Measurements from ENCODE around the gene CNKSR3.

The CNKSR3 gene

DNA sequence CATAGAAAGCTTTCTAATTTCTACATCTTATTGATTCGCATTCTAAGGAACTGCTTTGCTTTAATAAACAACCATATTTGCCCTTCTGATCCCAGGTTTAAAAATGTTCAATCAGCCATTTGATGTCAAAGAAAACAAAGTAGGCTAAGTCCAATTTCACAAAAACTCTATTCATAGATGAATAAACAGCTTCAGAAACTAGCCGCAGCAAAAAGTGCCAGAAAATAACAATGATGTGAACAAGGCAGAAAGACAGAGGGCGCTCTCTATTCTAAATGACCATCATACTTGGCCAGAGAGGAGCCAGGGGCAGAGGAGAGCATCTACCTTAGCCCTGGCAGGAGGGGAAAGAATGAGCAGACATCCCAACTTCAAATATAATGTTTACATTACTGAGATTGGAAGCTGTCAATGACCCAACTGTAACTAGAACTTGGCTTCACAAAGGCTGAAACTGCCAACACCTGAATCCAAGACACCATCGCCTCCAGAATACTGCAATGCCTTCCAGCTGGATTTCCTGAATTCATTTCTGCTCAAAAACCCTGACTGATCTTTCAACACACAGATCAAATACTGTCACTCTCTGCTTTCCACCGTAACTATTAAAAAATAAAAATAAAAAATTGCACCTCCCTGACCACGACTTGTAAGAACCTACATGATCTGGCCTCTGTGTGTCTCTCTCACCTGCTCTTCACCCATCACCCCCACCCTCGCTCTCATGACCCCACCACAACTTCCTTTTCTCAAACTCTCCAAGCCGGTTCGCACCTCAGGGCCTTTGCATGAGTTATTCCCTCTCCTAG is 9.5 kb downstream of the CNKSR3 start:
- no peak for DNase-seq

DNA sequence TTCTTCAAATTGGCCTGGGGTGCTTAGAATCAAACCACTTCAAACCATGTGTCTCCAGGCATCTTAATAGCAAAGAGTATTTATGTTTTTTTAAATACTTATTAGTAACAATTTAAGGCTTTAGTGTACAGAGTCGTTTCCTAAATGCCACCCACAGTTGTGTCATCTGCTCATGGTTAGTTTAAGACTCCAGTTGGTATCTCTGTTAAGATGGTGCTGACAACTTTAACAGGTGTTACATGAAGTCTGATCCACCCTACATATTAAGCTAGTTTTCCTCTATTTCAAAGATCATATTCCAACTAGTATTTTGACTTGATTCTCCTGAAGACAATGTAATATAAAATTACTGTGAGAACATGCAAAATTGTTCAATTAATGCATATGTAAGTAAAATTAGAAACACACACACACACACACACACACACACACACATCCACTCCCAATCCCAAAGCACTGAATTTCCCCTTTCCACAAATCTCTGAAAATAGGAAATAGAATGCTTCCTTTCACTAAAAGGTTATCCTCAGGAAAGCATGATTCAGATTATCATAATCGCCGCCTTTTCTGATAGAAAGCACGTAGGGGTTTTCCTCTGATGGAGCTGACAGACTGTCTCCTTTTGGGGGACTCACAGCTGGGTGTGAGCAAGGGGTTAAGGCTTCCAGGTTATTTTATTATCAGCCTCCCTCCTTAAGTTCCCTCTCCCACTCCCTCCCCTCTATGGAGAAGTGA is 10.5 kb downstream of the CNKSR3 start:
- DNase-seq, result no peak

DNA sequence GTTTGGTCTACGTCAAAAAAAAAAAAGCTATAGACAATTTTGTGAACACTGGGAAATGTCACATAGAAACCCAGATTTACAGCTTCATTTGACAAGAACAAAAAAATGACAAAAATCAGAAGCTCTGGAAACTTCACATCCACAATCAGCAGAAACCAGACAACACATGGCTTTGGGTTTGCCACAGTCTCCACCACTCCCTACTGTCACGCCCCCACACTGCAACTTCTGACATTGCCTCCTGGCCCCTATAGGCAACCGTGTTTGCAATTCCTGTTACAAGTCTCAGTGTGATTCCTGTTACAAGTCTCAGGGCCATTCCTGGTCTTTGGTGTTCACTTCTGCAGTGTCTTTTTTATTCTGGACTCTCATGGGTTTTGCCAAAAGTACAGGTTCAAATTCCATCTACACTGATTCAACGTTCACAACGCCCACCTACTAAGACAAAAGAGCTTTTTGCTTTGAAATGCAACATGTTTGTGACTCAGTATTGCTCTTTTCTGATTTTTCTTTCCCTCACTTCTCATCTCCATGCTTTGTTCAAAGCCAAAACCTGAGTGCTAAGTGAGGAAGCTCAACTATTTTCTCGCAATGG is 12.0 kb downstream of the CNKSR3 start:
- DNase-seq, result no peak

DNA sequence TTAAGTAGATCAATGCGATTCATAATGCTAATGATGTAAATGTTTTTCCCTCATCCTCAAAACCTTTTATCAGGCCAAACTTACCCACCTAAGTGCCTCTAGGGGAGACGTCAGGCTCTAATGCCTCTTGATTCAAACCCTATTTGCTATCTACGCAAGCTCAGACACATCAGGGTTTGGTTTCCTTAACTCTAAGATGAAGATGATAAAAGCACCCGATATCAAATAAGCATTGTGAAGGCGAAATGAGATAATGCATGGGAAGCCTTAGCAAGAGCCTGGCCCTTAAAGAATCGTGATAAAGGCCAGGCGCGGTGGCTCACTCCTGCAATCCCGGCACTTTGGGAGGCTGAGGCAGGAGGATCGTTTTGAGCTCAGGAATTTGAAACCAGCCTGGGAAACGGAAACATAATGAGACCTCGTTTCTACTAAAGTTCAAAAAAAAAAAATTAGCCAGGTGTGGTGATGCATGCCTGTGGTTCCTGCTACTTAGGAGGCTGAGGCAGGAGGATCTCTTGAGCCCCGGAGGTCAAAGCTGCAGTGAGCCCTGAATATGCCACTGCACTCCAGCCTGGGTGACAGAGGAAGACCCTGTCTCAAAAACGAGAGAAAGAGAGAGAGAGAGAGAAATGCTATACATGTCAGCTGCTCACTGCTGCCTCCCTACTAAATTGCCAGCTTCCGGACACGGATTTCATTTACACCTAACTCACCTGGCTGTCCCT is 13.5 kb downstream of the CNKSR3 start:
- DNase-seq, result no peak

DNA sequence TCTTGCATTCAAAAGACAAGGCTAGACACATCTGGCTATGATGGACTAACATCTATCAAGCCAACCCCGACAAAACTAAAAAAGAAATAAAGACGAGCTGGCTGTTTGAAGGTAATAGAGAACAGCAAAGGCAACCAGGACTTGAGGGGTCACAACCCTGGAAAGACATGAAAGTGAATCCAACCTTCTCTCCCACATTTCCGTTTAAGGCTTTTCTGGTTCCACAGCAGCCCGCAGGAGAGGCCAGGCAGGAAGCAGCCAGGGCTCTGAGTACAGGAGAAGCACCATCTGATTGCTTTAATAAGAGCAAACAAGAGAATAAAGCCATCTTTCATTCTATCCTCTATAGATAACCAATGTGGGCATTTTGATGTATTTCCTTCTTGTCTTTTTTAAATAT is 14.3 kb downstream of the CNKSR3 start:
- no peak for DNase-seq

DNA sequence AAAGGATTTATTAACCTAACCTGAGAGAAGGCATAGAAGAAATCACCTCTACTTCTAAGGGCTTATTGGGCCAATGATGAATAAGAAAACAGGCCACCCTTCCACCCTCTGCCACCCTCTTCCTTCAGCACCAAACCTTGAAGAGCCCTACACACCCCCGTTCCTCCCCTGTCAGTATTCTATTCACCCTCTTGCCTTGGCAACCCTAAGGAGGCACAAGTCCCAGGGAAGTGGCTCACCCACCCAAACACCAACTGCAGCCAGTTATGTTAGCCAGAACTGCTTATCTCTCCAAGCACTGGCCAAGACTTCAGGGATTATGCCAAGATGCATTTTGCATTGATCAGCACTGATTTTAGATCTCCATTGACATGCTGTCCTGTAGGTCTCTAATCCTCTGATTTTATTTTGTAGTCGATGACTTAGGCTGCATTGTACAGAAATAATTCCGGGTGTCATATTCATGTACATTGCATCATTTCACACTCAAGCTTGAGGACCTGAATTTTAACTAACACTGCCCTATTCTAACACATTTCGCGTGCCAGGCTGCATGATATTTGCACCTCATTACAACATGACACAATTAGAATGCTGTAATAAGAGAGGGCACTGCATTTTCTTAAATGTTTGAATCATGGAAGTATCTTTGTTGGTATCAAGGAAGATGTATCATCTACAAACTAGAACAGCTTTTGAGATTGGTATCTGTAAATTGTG is 15.7 kb downstream of the CNKSR3 start:
- no peak for DNase-seq

DNA sequence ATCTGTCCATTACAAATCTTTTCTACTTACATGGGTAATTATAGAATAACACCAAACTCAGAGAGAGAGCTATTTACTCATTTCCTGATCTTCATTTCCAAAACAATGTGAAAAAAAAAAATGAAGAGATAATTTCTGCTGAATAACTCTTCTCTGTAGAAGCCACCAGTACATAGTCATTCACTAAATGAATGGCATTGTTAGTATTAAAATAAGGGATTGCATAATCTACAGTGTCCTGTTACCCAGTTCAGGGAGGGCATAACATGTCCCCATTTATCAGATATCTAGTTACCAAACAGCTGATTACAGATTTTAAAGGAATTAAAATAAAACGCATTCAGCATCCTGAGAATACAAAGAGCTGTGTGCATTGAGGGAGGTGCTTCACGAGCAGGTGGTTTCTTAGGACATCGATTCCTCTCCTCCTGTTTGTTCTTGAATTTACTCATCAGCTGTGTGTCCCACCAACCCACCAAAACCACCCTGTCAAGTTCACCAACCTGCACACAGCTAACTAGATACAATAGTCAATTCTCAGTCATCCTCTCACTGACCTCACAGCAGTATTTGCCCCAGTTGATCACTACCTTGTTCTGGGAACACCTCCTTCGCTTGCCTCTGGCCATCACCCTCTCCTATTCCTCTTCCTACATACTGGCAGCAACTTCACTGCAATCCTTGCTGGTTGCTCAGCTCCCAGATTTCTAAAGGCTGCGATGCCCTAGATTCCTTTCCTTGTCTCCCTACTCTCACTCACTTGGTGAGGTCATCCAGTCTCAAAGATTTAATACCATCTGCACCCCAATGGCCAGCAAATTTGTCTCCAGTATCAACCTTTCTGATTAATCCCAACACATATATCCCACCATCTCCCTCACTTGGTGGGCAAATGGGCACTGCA is 18.7 kb downstream of the CNKSR3 start:
- no peak for DNase-seq

DNA sequence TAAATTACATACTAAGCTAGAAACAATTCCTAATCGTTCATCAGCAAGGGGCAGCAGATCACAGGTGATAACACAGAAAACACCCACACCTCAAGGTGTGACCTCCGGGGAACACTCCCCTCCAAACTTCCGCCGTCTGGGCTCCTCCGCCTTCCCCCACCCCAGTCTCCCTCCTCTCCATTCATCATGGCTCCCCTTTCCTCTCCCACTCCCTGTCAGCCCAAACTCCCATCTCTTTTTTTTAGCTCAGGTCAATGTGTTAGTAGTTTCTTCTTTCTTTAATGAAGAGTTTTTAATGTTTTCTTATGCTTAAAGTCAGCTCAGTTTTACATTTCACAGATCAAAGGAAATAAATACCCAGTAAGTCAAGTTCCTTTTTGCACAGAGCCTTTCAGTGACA is 20.7 kb downstream of the CNKSR3 start:
- DNase-seq, result no peak

DNA sequence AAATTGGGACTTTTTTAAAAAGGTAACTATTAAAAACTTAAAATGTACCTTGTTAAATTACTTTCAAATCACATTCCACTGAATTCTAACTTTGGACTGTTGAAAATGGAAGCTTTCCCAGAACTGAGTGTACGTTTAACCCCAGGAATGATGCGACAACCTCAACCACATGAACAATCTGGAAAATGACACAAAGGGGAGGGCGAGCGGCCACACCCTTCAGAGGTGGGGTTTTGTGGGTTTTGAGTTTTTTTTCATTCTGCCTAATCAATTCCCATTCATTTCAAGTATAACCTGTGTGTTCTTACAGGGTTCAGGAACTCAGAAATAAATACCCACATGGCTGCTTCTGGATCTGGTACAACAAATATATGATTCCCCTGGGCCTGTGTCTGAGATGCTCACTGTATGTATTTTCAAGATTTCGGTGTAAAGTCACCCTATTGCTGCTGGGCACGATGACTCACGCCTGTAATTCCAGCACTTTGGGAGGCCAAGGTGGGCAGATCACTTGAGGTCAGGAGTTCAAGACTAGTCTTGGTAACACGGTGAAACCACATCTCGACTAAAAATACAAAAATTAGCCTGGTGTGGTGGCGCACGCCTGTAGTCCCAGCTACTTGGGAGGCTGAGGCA is 21.6 kb downstream of the CNKSR3 start:
- DNase-seq, result no peak

DNA sequence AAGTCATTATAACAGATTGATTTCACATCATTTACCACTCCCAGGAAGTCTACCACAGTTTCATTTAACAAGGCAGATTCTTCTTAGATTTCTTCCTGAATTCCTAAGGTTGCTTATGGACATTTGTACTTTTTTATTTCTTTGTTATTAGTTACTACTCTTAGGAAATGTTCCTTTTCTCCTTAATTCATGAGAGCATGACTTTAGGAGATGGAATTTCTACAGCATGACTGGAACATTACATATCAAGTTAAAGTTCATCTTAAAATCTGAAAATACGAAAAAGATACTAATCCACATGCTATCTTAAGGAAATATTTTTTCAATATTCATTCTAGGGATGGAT is 22.3 kb downstream of the CNKSR3 start:
- no peak for DNase-seq

DNA sequence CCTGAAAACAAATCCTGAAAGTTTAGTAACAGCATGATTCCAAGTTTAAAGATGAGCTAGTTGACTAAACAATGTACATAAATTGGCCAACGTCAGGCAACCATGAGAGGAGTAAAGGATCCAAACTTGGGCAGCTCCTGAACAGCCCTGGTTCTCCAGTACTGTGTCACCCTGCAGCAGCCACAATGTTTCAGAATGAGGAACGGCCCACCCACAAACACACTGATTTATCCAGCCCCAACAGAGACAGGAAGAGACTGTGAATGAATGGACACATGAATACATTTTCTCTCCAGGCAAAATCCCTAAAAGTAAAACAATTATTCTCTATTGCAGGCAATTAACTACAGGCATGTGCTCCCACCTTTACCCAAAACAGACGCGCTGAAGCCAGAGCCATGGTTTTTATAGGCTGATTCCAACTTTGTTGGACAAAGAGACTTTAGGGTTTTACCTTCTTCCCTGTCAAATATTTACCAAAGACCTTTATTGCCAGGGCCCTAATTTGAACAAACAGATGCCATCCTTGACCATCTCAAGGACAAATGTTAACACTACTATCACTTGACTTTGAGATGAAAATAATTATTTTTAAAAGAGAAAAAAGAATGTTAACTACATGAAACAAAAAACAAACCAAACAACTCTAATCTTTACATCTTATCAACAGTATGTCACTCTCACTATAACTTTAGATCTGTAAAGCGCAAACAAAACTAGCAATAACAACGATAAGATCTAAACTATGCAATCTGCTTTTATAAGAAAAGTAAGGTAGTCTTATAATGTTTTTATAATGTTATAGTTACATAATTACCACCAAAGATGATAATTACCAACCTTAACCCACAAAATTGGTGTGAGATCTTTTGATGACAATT is 22.9 kb downstream of the CNKSR3 start:
- no peak for DNase-seq

DNA sequence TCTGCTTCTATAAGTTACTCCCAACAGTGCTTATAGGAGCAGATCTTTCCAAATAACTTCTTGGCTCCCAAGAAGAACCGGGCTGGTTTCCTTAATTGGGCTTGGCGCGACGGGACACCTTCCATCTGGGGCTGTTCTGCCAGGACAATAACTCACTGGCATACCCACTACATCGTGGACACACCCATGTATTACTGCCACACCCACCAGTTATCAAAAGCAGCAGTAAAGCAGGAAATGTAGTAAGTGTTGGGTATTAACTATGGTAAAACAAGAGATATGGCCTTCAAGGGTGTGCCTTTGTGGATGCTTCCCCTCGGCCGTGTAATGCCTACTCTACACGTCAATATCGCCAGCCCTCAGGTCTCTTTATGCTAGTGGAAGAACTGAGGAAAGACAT is 24.7 kb downstream of the CNKSR3 start:
- DNase-seq, result no peak

DNA sequence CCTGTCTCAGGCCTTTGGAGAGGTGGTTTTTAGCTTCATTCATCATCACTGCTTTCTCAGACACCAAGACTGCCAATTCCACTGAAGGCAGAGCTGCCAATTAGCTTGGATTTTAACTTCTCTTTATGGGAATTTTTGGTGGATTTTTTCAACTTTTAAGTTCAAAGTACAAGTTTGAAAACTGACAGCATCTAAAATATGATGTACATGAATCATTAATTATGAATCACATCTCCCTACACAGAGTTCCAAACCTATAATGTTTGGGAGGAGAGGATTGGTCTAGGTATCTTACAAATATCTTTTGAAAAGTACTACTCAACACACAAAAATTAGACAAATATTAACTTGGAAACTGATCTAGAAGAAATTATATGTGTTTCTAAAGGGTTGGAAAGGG is 25.5 kb downstream of the CNKSR3 start:
- DNase-seq, result no peak

DNA sequence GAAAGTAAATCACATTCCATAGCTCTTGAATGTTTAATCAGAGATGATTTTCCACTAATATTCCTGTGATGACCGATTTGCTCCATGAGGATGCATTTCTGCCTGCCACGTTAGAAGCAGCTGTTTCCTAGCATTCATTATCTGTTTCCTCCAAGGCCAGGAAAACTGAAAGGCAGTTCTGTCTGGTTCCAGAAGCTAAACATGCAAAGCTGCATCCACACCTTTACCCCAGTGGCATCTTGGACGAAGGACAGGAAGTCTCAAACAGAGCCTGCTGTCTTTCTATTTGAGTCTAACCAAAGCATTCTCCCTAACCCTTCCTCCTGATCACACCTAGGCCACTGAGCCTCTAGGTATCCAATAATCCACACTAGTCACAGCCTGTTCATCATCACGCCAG is 27.6 kb downstream of the CNKSR3 start:
- DNase-seq, result no peak

DNA sequence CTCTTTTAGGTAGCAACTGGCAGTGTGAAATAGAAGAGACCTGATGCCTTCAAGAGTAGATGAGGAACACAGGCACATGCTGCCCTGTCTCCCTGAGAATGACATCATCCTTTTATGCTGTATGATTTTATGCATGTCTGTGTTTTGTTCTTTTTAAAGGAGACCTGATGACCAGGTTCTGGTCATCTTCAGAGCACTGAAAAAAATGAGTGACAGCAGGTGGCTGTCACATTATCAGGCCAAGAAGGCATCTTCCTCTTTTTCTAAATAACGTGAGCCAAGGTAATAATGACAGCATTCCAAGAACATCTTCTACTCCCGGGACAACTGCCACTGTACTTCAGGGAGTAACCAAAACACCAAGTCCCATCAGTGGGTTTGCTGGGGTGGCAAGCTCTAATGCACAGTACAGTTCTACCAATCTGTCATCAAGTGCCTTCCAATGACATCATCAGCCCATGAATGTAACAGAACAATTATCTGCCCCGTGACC is 28.9 kb downstream of the CNKSR3 start:
- DNase-seq, result no peak

DNA sequence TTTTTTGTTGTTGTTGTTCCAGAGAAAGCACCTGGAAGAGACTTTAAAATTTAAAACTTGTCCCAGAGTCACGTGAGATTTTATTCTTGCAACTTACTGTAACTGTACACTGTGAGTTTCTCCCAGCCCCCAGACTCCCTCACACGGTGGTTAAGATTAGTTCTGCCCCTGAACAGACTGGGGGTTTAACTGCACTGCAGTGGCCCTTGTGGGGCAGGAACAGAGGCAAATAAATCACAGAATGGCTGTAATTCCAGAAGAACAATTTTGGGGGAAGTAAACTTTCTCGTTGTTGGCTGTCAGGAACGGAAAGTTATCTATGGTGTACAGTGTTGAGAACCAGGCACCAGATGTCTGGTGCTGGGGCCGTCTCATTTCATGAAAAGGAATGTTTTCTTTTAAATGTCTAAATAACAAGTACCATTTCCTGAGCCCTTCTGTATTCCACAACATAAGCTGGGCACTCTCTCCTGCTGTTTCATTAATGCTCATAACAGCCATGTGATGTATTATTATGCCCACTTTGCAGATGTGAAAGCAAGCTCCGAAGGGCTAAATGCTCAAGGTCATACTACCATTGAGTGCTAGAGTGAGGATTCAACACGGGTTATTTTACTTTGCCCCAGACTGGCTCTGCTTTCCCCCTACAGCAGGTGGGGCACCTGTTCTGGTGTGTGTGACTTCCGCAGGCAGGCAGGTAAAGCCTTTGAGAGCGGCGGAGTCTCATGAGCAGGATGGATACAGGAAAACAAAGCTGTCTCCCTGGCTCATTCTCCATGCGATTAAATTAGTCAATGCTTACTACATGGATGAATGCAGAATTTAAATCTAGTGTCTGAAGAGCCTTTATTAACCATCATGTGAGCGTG is 30.5 kb downstream of the CNKSR3 start:
- DNase-seq, result no peak

DNA sequence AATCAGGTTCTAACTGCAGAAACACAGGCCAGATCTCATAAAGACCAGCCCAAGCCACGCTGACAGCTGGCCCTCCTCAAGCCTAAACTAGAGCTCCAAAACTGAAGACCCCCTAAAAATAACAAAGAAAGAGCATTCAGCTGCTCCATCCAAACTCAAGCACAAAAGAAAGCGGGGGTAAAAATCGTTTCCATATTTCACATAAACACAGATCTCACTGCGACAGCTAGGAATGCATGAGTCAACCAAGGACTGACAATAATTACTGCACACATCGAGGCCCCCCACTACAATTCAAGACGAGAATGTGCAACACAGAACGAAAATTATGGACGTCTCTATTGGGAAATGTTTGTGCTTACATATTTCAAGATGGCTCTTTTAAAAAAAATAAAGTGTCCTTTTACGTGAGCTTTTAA is 31.1 kb downstream of the CNKSR3 start:
- no peak for DNase-seq

DNA sequence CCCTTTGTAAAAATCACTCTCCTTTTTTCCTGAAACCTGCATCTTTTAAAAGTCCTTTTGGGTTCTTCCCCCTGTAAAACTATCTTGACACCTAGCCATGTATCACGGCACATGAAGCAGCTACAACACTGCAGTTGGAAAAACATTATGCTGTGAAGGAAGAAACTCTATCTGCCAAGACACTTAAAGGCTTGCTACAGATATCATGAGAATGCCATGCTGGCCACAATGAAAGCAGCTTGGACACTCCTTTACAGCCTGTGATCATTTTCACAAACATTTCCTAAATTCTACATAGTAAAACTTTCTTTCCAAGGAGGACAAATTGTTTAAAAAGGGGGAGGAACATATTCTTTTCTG is 31.8 kb downstream of the CNKSR3 start:
- DNase-seq, result no peak

All from activated CD4-positive, alpha-beta T cell treated with anti-CD3 and anti-CD28 coated beads, Interleukin-2, amount 50 U/mL, for 48 hours (primary cell).